Stomach (tissue), 9 donors: ENCODE measurements around the gene ARRDC3. TPM values are rescaled to one million over a fixed set of nuclear protein-coding genes. Genes with fewer than 3 reads are reported as not detected.

Experiments
- DNase-seq, 2 donors: peaks; one replicate each; pipeline versions ENCODE4 v3.0.0 to v3.0.0-alpha.2; 2013 to 2019
- H3K27ac ChIP-seq, 5 donors: fragments of 200-600 bp in 4 of 5; sonication (generic) in 4 of 5; one replicate each; pipeline ENCODE4 v1.5.1; 2013 to 2019; ENCODE audit warnings: mild to moderate bottlenecking in 1 of 5, moderate library complexity in 1 of 5
- H3K27me3 ChIP-seq, 3 donors: fragments of 200-600 bp; sonication (generic); one replicate each; pipeline ENCODE4 v1.5.1; 2017 to 2019; ENCODE audit warnings: mixed run types in 1 of 3
- H3K36me3 ChIP-seq, 4 donors: fragments of 200-600 bp; sonication (generic); 1 replicate in 3 of 4; 2 replicates in 1 of 4; pipeline ENCODE4 v1.5.1; 2016 to 2019
- H3K4me1 ChIP-seq, 4 donors: fragments of 200-600 bp; sonication (generic); one replicate each; pipeline ENCODE4 v1.5.1; 2016 to 2019
- H3K4me3 ChIP-seq, 4 donors: fragments of 200-600 bp; sonication (generic) in 3 of 4; one replicate each; pipeline ENCODE4 v1.5.1; 2016 to 2019; ENCODE audit warnings: mild to moderate bottlenecking in 1 of 4
- H3K9me3 ChIP-seq, 4 donors: fragments of 200-600 bp; sonication (generic); one replicate each; pipeline ENCODE4 v1.5.1; 2016 to 2019
- CTCF ChIP-seq, 7 experiments: fragments of 450-650 bp in 4 of 7; fragments of 200-600 bp in 3 of 7; sonication (generic) in 3 of 7; IDR thresholded peaks; one replicate each; pipeline ENCODE4 v1.5.1; 2016 to 2019; ENCODE audit warnings: antibody characterized with exemption in 7 of 7, control low read depth in 2 of 7, mild to moderate bottlenecking in 1 of 7
- EP300 ChIP-seq: sonication (generic); formaldehyde crosslinking; IDR thresholded peaks from one replicate; pipeline ENCODE4 v1.6.1; 2017; ENCODE audit warnings: antibody characterized with exemption
- POLR2A ChIP-seq, 4 donors: fragments of 450-650 bp; IDR thresholded peaks; one replicate each; pipeline ENCODE4 v1.6.1; 2016; ENCODE audit warnings: antibody characterized with exemption in 4 of 4, control low read depth in 2 of 4, mild to moderate bottlenecking in 1 of 4, moderate library complexity in 1 of 4
- POLR2AphosphoS5 ChIP-seq, 3 donors: sonication (generic); formaldehyde crosslinking; IDR thresholded peaks; one replicate each; pipeline ENCODE4 v1.6.1; 2016; ENCODE audit warnings: antibody characterized with exemption in 3 of 3
- WGBS, 5 donors: extraction: QIAGEN DNeasy Blood & Tissue Kit in 3 of 5; methylation state at CpG; one replicate each; pipeline versions ENCODE4 v1.1.5 to v1.1.7; 2013 to 2018; 5-methylcytosine and 5-hydroxymethylcytosine counted together
- intact Hi-C: fragments of 100-400 bp; cut with DNase I; formaldehyde crosslinking; loops from one replicate; pipeline ENCODE4 v1.15.1; 2023; ENCODE audit warnings: low total_unique reads
- polyA plus RNA-seq, 3 donors: library from polyadenylated mRNA; stranded (reverse); fragments of 200-250 nt; gene quantifications; one replicate each; pipeline ENCODE4 v1.2.3, GENCODE V29; 2013
- total RNA-seq, 5 donors: library from RNA; depleted of rRNA; stranded (reverse); fragments of >200 nt; gene quantifications; one replicate each; pipeline versions ENCODE4 v1.1.0 to v1.2.3, GENCODE V29; 2014 to 2016
- donor health status: healthy with polysubstance abuse.
- donor health status: Bipolar disorder and iron deficiency.
- donor health status: healthy.

ARRDC3 gene
- total and polyA plus RNA-seq, 8 donors: 8.7 to 188 (median 28.5) TPM

- no peaks in the 10 kb centered on the region for H3K27me3 ChIP-seq
- H3K27ac ChIP-seq: no peak overlapping the region
- H3K4me1 ChIP-seq: peaks cover 0 to 4% (median 2%) of the 10 kb centered on the region in 4 donors
- TF ChIP-seq EP300 (no peak), POLR2A (IDR thresholded peaks at IDR 0.05) (no peak), POLR2AphosphoS5 (IDR thresholded peaks at IDR 0.05) (no peak), CTCF (IDR thresholded peaks at IDR 0.05) (no peak)
- intact Hi-C loops: no loop called here
- no peak for DNase-seq
- no peak overlapping the region for H3K4me3 ChIP-seq
- no peaks in the 10 kb centered on the region for H3K9me3 ChIP-seq
- H3K36me3 ChIP-seq: no peaks in the 10 kb centered on the region
Observed at GRCh38 chr5:91418158-91418557, 35.0 kb upstream of the ARRDC3 start.

DNA sequence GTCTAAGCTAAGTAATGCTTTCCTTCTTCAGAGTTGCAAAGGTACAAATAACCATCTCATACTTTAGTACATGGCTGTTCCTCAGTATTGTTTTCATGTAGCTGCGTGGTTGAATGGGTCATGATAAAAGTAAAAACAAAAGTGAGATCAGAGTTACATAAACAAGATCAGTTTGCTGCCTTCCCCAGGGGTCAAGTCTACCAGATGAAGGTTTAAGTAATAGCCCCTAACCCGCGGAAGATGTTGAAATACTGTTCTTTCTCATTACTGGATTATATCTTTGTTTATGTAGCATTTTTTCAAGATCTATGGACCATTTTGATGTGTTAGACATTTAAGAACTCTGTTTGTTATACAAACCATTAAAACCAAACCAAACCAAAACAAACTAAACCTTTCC lies 34.1 kb upstream of the ARRDC3 start:
- Histone ChIP-seq H3K9me3 (no peaks in the 10 kb centered on the region), H3K27ac (no peak overlapping the region), H3K4me1 (peaks cover 0 to 4% (median 2%) of the 10 kb centered on the region in 4 donors), H3K27me3 (no peaks in the 10 kb centered on the region), H3K36me3 (no peaks in the 10 kb centered on the region), H3K4me3 (no peak overlapping the region)
- DNase-seq: no peak
- WGBS, 5 donors: 47 to 63% (median 56%) methylated on average over 3 of the region's 3 CpGs
- TF ChIP-seq POLR2A (IDR thresholded peaks at IDR 0.05): no peak
- no peak for TF ChIP-seq EP300
- no peak for TF ChIP-seq POLR2AphosphoS5 (IDR thresholded peaks at IDR 0.05)
- TF ChIP-seq CTCF (IDR thresholded peaks at IDR 0.05): no peak
- intact Hi-C loops: no loop called here

DNA sequence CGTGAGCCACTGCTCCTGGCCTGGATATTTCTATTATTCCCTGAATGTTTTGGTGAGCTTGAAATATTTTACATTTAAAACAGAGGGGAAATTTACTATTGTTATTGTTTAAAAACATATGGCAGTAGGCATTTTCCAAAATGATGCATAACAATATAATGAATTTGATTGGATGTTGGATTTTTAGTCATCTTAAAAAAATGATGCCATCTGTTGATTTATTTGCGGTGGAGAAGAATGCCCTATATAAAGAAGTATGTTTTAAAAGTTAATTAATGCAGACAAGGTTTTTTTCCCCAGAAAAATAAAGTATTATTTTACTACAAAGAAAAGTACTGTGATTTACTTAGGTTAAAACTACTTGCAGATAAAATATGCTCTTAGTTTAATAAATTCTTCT lies 33.4 kb upstream of the ARRDC3 start:
- DNase-seq: no peak
- Histone ChIP-seq H3K4me1 (peaks cover 0 to 4% (median 2%) of the 10 kb centered on the region in 4 donors), H3K27me3 (no peaks in the 10 kb centered on the region), H3K9me3 (no peaks in the 10 kb centered on the region), H3K27ac (no peak overlapping the region), H3K4me3 (no peak overlapping the region), H3K36me3 (no peaks in the 10 kb centered on the region)
- TF ChIP-seq EP300: no peak
- 91 to 98% (median 97%) methylated on average over 2 of the region's 2 CpGs for WGBS, 5 donors
- intact Hi-C loops: no loop called here

- no peak for TF ChIP-seq EP300
- no peak for TF ChIP-seq POLR2AphosphoS5 (IDR thresholded peaks at IDR 0.05)
- no peak for TF ChIP-seq POLR2A (IDR thresholded peaks at IDR 0.05)
- no peak for TF ChIP-seq CTCF (IDR thresholded peaks at IDR 0.05)
- no peaks in the 10 kb centered on the region for H3K9me3 ChIP-seq
- intact Hi-C loops: no loop called here
- no peak overlapping the region for H3K4me3 ChIP-seq
- no peaks in the 10 kb centered on the region for H3K4me1 ChIP-seq
- no peaks in the 10 kb centered on the region for H3K27me3 ChIP-seq
- no peaks in the 10 kb centered on the region for H3K36me3 ChIP-seq
- 87 to 100% (median 94%) methylated on average over 1 of the region's 1 CpG for whole genome bisulfite sequencing, 5 donors
- no peak overlapping the region for H3K27ac ChIP-seq
- no peak for DNase-seq
Observed at GRCh38 chr5:91409304-91409703, 26.2 kb upstream of the ARRDC3 start.

DNA sequence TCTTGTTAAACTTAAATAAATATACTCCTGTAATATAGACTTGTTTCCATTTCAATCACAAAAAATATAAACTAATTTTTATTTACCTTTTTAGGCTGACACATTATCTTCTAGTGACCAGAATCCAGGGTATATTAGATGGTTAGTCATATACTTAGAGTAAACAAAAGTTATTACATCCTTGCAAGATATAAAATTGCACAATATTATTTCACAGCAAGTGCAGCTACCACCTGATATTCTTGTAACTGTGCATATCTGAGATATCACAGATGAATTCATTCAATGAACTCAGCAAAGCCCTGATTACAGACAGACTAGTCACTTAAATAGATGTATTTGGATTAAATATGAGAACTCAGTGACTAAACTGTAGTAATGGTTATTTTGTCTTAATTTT lies 25.6 kb upstream of the ARRDC3 start:
- intact Hi-C loops: no loop called here
- no peaks in the 10 kb centered on the region for H3K27me3 ChIP-seq
- H3K36me3 ChIP-seq: no peaks in the 10 kb centered on the region
- DNase-seq: no peak
- no peaks in the 10 kb centered on the region for H3K4me1 ChIP-seq
- TF ChIP-seq POLR2AphosphoS5 (IDR thresholded peaks at IDR 0.05) (no peak), EP300 (no peak), POLR2A (IDR thresholded peaks at IDR 0.05) (no peak), CTCF (IDR thresholded peaks at IDR 0.05) (no peak)
- H3K4me3 ChIP-seq: no peak overlapping the region
- H3K27ac ChIP-seq: no peak overlapping the region
- no peaks in the 10 kb centered on the region for H3K9me3 ChIP-seq
